GM23338 (cell line): ENCODE data around the gene SLC16A7. TPM values are rescaled to one million over a fixed set of nuclear protein-coding genes. Genes with fewer than 3 reads are reported as not detected.

Experiments used
- ATAC-seq: fragments of 200-7000 bp; cut with Tn5 transposase; 3 replicates; pipeline ENCODE4 v1.9.1; 2020
- DNase-seq: peaks from one replicate; pipeline ENCODE4 v3.0.0-alpha.2; 2015; ENCODE audit warnings: low spot score
- H2AFZ ChIP-seq: fragments of 200-600 bp; sonication (generic); 2 replicates; pipeline ENCODE4 v1.8.0; 2016; ENCODE audit warnings: antibody characterized with exemption, mild to moderate bottlenecking, moderate library complexity
- H3F3A ChIP-seq: fragments of 200-600 bp; sonication (generic); replicated peaks from 2 replicates; pipeline ENCODE4 v1.8.0; 2017; ENCODE audit warnings: antibody characterized with exemption, mixed run types, low read depth
- H3K27ac ChIP-seq: fragments of 200-600 bp; sonication (generic); 2 replicates; pipeline ENCODE4 v1.6.1; 2016; ENCODE audit warnings: low read depth
- H3K27me3 ChIP-seq: fragments of 200-600 bp; sonication (generic); 2 replicates; pipeline ENCODE4 v1.8.0; 2016; ENCODE audit warnings: mild to moderate bottlenecking, mixed run types, moderate library complexity; ENCODE audit not compliant: insufficient read depth
- H3K36me3 ChIP-seq: fragments of 200-600 bp; sonication (generic); 2 replicates; pipeline ENCODE4 v1.8.0; 2016; ENCODE audit warnings: mild to moderate bottlenecking; ENCODE audit not compliant: insufficient read depth
- H3K4me1 ChIP-seq: fragments of 200-600 bp; sonication (generic); 2 replicates; pipeline ENCODE4 v1.8.0; 2016; ENCODE audit warnings: mild to moderate bottlenecking, moderate library complexity; ENCODE audit not compliant: insufficient read depth
- H3K4me2 ChIP-seq: fragments of 200-600 bp; sonication (generic); 2 replicates; pipeline ENCODE4 v1.7.1; 2017; ENCODE audit warnings: mixed run types
- H3K4me3 ChIP-seq: fragments of 200-600 bp; sonication (generic); 2 replicates; pipeline ENCODE4 v1.6.1; 2016; ENCODE audit warnings: mixed run types
- H3K79me2 ChIP-seq: fragments of 200-600 bp; sonication (generic); replicated peaks from 2 replicates; pipeline ENCODE4 v1.8.0; 2017; ENCODE audit warnings: mild to moderate bottlenecking; ENCODE audit not compliant: insufficient read depth
- H3K9me2 ChIP-seq: fragments of 200-600 bp; sonication (generic); 2 replicates; pipeline ENCODE4 v1.8.0; 2017; ENCODE audit not compliant: insufficient read depth
- H4K20me1 ChIP-seq: fragments of 200-600 bp; sonication (generic); replicated peaks from 2 replicates; pipeline ENCODE4 v1.8.0; 2017; ENCODE audit warnings: mild to moderate bottlenecking; ENCODE audit not compliant: insufficient read depth
- H3K27ac Mint-ChIP-seq: 2 replicates; pipeline ENCODE4 v1.8.0; 2020; ENCODE audit warnings: inconsistent platforms, mild to moderate bottlenecking, moderate library complexity, mixed read lengths
- H3K27me3 Mint-ChIP-seq: 3 replicates; pipeline ENCODE4 v1.8.0; 2022; ENCODE audit warnings: low read depth, mild to moderate bottlenecking, moderate library complexity, mixed read lengths, inconsistent platforms; ENCODE audit not compliant: insufficient read depth, poor library complexity
- H3K36me3 Mint-ChIP-seq: 3 replicates; pipeline ENCODE4 v1.8.0; 2021; ENCODE audit warnings: low read depth, mild to moderate bottlenecking, inconsistent platforms, moderate library complexity, mixed read lengths
- H3K4me1 Mint-ChIP-seq: 3 replicates; pipeline ENCODE4 v1.8.0; 2020; ENCODE audit warnings: mild to moderate bottlenecking, inconsistent platforms, mixed read lengths
- H3K4me3 Mint-ChIP-seq: 3 replicates; pipeline ENCODE4 v1.8.0; 2021; ENCODE audit warnings: moderate library complexity, mild to moderate bottlenecking, inconsistent platforms, mixed read lengths
- H3K9me3 Mint-ChIP-seq: 3 replicates; pipeline ENCODE4 v1.8.0; 2020; ENCODE audit warnings: moderate library complexity, mild to moderate bottlenecking, inconsistent platforms, mixed read lengths
- ETS1 ChIP-seq: IDR thresholded peaks from 2 replicates; pipeline ENCODE4 v1.6.1; 2016; ENCODE audit warnings: antibody characterized with exemption
- NANOG ChIP-seq: IDR thresholded peaks from 2 replicates; pipeline ENCODE4 v1.6.1; 2016; ENCODE audit warnings: antibody characterized with exemption, borderline replicate concordance
- REST ChIP-seq: IDR thresholded peaks from one replicate; pipeline ENCODE4 v1.6.1; 2018; ENCODE audit warnings: antibody characterized with exemption; ENCODE audit not compliant: unreplicated experiment
- STAT1 ChIP-seq: IDR thresholded peaks from one replicate; pipeline ENCODE4 v1.6.1; 2016; ENCODE audit warnings: antibody characterized with exemption; ENCODE audit not compliant: unreplicated experiment
- ZNF331 ChIP-seq: fragments of 250-450 bp; sonication (Bioruptor Pico); IDR thresholded peaks from 2 replicates; pipeline ENCODE4 v1.5.0; 2020; ENCODE audit warnings: low read depth, mild to moderate bottlenecking, moderate library complexity
- ZNF462 ChIP-seq: fragments of 250-450 bp; sonication (Bioruptor Pico); IDR thresholded peaks from 2 replicates; pipeline ENCODE4 v1.5.0; 2020; ENCODE audit warnings: mild to moderate bottlenecking, moderate library complexity
- polyA plus RNA-seq: library from polyadenylated mRNA; unstranded; fragments of >200 nt; fragmentation: Nextera tagmentation; extraction: Ambion mirVana; gene quantifications from 2 replicates; pipeline ENCODE4 v1.2.1, GENCODE V29; 2016
- total RNA-seq: library from RNA; depleted of rRNA; stranded (reverse); fragments of >200 nt; shearing (Covaris generic); gene quantifications from 2 replicates; pipeline ENCODE4 v1.2.3, GENCODE V29; 2014

The SLC16A7 gene
- total and polyA plus RNA-seq, 2 experiments from 2014 or later: 2.8 to 4.3 TPM

GRCh38 chr12:59710964-59711363 is 115.1 kb downstream of the SLC16A7 start:
- H3K9me3 Mint-ChIP-seq: no peaks in the 10 kb centered on the region
- no peak overlapping the region for H3K4me3 Mint-ChIP-seq
- Histone ChIP-seq H2AFZ (no peak overlapping the region), H3K36me3 (no peaks in the 10 kb centered on the region), H3K27me3 (no peaks in the 10 kb centered on the region), H3K9me2 (no peaks in the 10 kb centered on the region), H3K27ac (no peak overlapping the region), H3K79me2 (no peaks in the 10 kb centered on the region), H4K20me1 (no peaks in the 10 kb centered on the region), H3K4me3 (no peak overlapping the region), H3F3A (no peaks in the 10 kb centered on the region), H3K4me1 (no peaks in the 10 kb centered on the region), H3K4me2 (no peak overlapping the region)
- no peak overlapping the region for H3K27ac Mint-ChIP-seq
- no peak for ATAC-seq
- H3K4me1 Mint-ChIP-seq: no peaks in the 10 kb centered on the region
- no peak for DNase-seq
- no peaks in the 10 kb centered on the region; the same call in 2 of the 3 replicates for H3K36me3 Mint-ChIP-seq
- H3K27me3 Mint-ChIP-seq: no peaks in the 10 kb centered on the region
- no peak for TF ChIP-seq REST
- no peak for TF ChIP-seq ETS1
- no peak for TF ChIP-seq NANOG
- TF ChIP-seq ZNF462 (CRISPR knock-in tag): no peak
- TF ChIP-seq ZNF331 (CRISPR knock-in tag): no peak
- no peak for TF ChIP-seq STAT1
